ENCODE results near the gene MAPT.

The MAPT gene

DNA sequence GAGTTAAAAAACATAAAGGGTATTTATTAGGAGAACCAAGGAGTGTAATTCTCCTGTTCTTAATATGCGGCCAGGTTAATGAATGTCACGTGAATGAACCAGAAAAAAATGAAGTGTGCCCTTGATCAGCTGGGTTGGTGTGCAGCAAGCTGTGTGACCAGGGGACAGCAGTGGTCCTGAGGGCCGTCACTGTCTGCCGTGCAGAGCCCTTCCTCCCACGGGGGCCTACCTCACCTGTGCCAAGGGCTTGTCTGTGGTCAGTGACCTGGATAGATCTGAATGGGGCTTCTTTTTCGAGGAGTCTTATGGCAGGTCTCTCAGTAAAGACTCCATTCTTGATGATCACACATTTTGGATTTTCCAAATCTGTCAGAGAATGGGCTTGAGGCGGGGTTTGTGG is 87.0 kb downstream of the MAPT start:
- Histone ChIP-seq H3K36me3 (ENCODE audit: control insufficient read depth, insufficient read depth, low read length) (no peaks in the 10 kb centered on the region), H3K27me3 (ENCODE audit: control insufficient read depth, insufficient read depth, low read length) (no peaks in the 10 kb centered on the region), H3K9ac (ENCODE audit: low read depth, low read length) (no peak overlapping the region)

DNA sequence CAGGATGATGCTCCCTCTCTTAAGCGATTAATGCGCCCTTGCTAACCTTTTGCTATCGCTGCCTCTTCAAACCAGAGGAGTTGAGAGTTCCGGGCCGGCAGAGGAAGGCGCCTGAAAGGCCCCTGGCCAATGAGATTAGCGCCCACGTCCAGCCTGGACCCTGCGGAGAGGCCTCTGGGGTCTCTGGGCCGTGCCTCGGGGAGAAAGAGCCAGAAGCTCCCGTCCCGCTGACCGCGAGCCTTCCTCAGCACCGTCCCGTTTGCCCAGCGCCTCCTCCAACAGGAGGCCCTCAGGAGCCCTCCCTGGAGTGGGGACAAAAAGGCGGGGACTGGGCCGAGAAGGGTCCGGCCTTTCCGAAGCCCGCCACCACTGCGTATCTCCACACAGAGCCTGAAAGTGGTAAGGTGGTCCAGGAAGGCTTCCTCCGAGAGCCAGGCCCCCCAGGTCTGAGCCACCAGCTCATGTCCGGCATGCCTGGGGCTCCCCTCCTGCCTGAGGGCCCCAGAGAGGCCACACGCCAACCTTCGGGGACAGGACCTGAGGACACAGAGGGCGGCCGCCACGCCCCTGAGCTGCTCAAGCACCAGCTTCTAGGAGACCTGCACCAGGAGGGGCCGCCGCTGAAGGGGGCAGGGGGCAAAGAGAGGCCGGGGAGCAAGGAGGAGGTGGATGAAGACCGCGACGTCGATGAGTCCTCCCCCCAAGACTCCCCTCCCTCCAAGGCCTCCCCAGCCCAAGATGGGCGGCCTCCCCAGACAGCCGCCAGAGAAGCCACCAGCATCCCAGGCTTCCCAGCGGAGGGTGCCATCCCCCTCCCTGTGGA is 88.6 kb downstream of the MAPT start:
- H3K9me3 ChIP-seq (ENCODE audit: control insufficient read depth, insufficient read depth, low read length): no peaks in the 10 kb centered on the region
- H3K4me3 ChIP-seq (ENCODE audit: low read depth, low read length): no peak overlapping the region
- H3K4me1 ChIP-seq (ENCODE audit: control insufficient read depth, insufficient read depth, low read length): no peaks in the 10 kb centered on the region
- H3K36me3 ChIP-seq (ENCODE audit: control insufficient read depth, insufficient read depth, low read length): no peaks in the 10 kb centered on the region
- no peaks in the 10 kb centered on the region for H3K27me3 ChIP-seq (ENCODE audit: control insufficient read depth, insufficient read depth, low read length)
- no peak overlapping the region for H3K9ac ChIP-seq (ENCODE audit: low read depth, low read length)

More for the DNA sequence above, 87.0 kb downstream of the MAPT start:
- no peak overlapping the region for H3K4me3 ChIP-seq (ENCODE audit: low read depth, low read length)
- H3K9me3 ChIP-seq (ENCODE audit: control insufficient read depth, insufficient read depth, low read length): no peaks in the 10 kb centered on the region
- H3K4me1 ChIP-seq (ENCODE audit: control insufficient read depth, insufficient read depth, low read length): no peaks in the 10 kb centered on the region

DNA sequence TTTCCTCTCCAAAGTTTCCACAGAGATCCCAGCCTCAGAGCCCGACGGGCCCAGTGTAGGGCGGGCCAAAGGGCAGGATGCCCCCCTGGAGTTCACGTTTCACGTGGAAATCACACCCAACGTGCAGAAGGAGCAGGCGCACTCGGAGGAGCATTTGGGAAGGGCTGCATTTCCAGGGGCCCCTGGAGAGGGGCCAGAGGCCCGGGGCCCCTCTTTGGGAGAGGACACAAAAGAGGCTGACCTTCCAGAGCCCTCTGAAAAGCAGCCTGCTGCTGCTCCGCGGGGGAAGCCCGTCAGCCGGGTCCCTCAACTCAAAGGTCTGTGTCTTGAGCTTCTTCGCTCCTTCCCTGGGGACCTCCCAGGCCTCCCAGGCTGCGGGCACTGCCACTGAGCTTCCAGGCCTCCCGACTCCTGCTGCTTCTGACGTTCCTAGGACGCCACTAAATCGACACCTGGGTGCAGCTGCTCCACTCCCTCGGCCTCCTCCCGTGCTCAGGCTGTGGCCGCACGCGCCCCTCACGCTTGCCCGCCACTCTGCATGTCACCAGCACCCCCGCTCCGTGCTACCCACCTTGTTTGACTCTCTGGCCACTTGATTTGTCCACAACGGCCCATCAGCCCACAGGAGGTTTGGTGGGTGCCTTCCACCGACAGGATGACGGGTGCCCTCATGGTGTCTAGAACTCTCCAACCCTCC is 89.4 kb downstream of the MAPT start:
- Histone ChIP-seq H3K4me1 (ENCODE audit: control insufficient read depth, insufficient read depth, low read length) (no peaks in the 10 kb centered on the region), H3K9ac (ENCODE audit: low read depth, low read length) (no peak overlapping the region), H3K27me3 (ENCODE audit: control insufficient read depth, insufficient read depth, low read length) (no peaks in the 10 kb centered on the region), H3K9me3 (ENCODE audit: control insufficient read depth, insufficient read depth, low read length) (no peaks in the 10 kb centered on the region), H3K4me3 (ENCODE audit: low read depth, low read length) (no peak overlapping the region), H3K36me3 (ENCODE audit: control insufficient read depth, insufficient read depth, low read length) (no peaks in the 10 kb centered on the region)

DNA sequence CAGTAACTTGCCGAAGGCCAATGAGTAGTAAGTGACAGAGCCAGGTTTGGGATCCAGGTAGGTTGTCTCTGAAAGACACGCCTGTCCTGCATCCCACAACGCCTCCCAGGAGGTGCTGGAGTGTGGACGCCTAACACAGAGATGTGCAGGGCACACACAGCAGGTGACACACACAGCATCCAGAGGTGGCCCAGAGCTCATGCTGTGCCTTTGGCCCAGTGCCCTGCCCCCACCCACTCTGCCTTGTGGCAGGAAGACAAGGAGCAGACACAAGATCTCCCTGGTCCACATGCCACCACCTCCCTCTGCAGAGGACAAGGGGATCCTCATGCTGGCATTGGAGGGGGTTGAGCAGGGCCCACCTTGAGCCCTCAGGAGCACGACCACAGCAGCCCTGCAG is 90.0 kb downstream of the MAPT start:
- H3K4me1 ChIP-seq (ENCODE audit: control insufficient read depth, insufficient read depth, low read length): no peaks in the 10 kb centered on the region
- H3K36me3 ChIP-seq (ENCODE audit: control insufficient read depth, insufficient read depth, low read length): no peaks in the 10 kb centered on the region
- no peak overlapping the region for H3K9ac ChIP-seq (ENCODE audit: low read depth, low read length)
- H3K9me3 ChIP-seq (ENCODE audit: control insufficient read depth, insufficient read depth, low read length): no peaks in the 10 kb centered on the region
- H3K4me3 ChIP-seq (ENCODE audit: low read depth, low read length): no peak overlapping the region
- no peaks in the 10 kb centered on the region for H3K27me3 ChIP-seq (ENCODE audit: control insufficient read depth, insufficient read depth, low read length)

DNA sequence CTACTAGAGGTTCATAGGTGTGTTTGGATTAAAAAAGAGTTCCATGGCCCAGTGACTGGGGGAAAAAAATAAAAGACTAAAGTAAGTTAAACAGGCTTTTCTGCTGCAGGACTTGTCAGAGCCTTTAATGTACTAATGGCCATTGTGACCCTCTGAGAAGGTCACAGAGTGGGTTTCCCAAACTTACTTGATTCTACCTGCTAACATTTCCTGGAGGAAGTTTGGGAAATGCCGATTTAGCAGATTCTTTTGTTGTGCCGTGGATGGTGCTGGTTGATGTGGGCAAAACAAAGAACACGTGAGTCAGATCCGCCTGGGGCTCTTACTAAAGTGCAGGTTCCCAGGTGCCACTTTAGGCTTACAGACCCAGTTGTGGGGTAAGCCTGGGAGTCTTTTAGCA is 91.1 kb downstream of the MAPT start:
- Histone ChIP-seq H3K9me3 (ENCODE audit: control insufficient read depth, insufficient read depth, low read length) (no peaks in the 10 kb centered on the region), H3K27me3 (ENCODE audit: control insufficient read depth, insufficient read depth, low read length) (no peaks in the 10 kb centered on the region), H3K4me3 (ENCODE audit: low read depth, low read length) (no peak overlapping the region), H3K4me1 (ENCODE audit: control insufficient read depth, insufficient read depth, low read length) (no peaks in the 10 kb centered on the region), H3K36me3 (ENCODE audit: control insufficient read depth, insufficient read depth, low read length) (no peaks in the 10 kb centered on the region), H3K9ac (ENCODE audit: low read depth, low read length) (no peak overlapping the region)

DNA sequence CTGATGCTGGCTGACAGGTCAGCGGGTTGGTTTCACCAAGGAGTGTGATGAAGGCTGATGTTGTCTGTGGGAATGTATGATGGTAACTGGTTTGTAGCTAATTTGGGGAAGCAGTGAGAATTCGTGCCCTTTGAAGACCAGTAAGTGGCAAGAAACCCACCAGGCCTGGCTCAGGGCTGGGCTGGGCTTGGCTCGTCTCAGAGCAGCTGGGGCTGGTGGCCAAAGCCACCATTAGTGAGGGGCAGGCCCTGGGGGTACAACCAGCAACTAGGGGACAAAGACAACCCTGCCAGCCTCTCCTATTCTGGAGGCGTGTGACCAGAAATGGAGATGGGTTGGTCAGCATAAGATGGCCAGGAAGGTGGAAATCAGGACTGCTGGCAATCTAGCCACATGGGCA is 91.7 kb downstream of the MAPT start:
- Histone ChIP-seq H3K4me3 (ENCODE audit: low read depth, low read length) (no peak overlapping the region), H3K36me3 (ENCODE audit: control insufficient read depth, insufficient read depth, low read length) (no peaks in the 10 kb centered on the region), H3K9me3 (ENCODE audit: control insufficient read depth, insufficient read depth, low read length) (no peaks in the 10 kb centered on the region), H3K4me1 (ENCODE audit: control insufficient read depth, insufficient read depth, low read length) (no peaks in the 10 kb centered on the region), H3K9ac (ENCODE audit: low read depth, low read length) (no peak overlapping the region), H3K27me3 (ENCODE audit: control insufficient read depth, insufficient read depth, low read length) (no peaks in the 10 kb centered on the region)

DNA sequence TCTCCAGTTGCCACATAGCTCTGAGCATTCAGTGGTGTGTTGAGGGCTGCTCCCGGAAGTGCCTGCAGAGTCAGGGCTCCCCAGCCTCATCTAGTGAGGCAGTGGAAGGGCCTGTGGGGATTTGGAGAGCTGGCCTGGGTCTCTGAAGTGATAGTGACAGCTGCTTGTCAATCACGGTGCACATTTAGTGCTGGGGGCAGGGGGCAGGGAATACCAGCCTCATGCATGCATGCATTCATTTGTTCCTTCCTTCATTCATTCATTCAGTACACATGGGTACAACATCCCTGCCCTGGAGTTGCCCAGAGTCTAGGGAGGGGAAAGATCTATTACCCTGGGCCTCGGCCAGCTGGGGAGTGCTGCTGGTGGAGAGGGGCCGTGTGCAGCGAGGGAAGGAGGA is 93.4 kb downstream of the MAPT start:
- Histone ChIP-seq H3K4me3 (ENCODE audit: low read depth, low read length) (no peak overlapping the region), H3K27me3 (ENCODE audit: control insufficient read depth, insufficient read depth, low read length) (no peaks in the 10 kb centered on the region), H3K9me3 (ENCODE audit: control insufficient read depth, insufficient read depth, low read length) (no peaks in the 10 kb centered on the region), H3K4me1 (ENCODE audit: control insufficient read depth, insufficient read depth, low read length) (no peaks in the 10 kb centered on the region), H3K9ac (ENCODE audit: low read depth, low read length) (no peak overlapping the region), H3K36me3 (ENCODE audit: control insufficient read depth, insufficient read depth, low read length) (no peaks in the 10 kb centered on the region)

DNA sequence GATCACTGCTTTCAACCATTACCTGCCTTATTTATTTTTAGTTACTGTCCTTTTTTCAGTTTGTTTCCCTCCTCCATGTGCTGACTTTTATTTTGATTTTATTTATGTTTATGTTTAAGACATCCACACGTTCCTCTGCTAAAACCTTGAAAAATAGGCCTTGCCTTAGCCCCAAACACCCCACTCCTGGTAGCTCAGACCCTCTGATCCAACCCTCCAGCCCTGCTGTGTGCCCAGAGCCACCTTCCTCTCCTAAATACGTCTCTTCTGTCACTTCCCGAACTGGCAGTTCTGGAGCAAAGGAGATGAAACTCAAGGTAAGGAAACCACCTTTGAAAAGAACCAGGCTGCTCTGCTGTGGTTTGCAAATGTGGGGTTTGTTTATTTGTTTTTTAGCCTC is 95.4 kb downstream of the MAPT start:
- Histone ChIP-seq H3K4me3 (ENCODE audit: low read depth, low read length) (no peak overlapping the region), H3K27me3 (ENCODE audit: control insufficient read depth, insufficient read depth, low read length) (no peaks in the 10 kb centered on the region), H3K4me1 (ENCODE audit: control insufficient read depth, insufficient read depth, low read length) (peaks cover 2% of the 10 kb centered on the region), H3K9ac (ENCODE audit: low read depth, low read length) (no peak overlapping the region), H3K36me3 (ENCODE audit: control insufficient read depth, insufficient read depth, low read length) (no peaks in the 10 kb centered on the region), H3K9me3 (ENCODE audit: control insufficient read depth, insufficient read depth, low read length) (no peaks in the 10 kb centered on the region)

DNA sequence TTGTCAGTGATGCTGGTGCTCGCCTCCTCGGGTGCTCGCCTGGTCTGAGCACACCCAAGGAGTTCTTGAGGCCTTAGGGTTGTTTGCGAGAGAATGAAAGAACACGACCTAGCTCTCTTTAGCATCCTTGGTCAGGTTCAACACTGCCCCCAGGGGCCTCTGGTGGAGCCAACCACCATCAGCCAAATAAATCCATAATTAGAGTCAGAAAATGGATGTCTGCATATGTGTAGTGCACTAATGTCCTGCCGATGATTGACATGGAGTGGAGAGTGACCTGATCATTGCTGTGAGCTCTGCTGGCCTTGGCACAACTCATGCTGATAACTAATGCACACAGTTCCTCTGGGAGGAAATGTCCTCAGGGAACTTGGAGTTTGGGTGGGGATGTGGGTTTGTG is 96.5 kb downstream of the MAPT start:
- Histone ChIP-seq H3K4me3 (ENCODE audit: low read depth, low read length) (no peak overlapping the region), H3K9ac (ENCODE audit: low read depth, low read length) (no peak overlapping the region), H3K9me3 (ENCODE audit: control insufficient read depth, insufficient read depth, low read length) (no peaks in the 10 kb centered on the region), H3K27me3 (ENCODE audit: control insufficient read depth, insufficient read depth, low read length) (no peaks in the 10 kb centered on the region), H3K4me1 (ENCODE audit: control insufficient read depth, insufficient read depth, low read length) (peaks cover 2% of the 10 kb centered on the region), H3K36me3 (ENCODE audit: control insufficient read depth, insufficient read depth, low read length) (no peaks in the 10 kb centered on the region)

DNA sequence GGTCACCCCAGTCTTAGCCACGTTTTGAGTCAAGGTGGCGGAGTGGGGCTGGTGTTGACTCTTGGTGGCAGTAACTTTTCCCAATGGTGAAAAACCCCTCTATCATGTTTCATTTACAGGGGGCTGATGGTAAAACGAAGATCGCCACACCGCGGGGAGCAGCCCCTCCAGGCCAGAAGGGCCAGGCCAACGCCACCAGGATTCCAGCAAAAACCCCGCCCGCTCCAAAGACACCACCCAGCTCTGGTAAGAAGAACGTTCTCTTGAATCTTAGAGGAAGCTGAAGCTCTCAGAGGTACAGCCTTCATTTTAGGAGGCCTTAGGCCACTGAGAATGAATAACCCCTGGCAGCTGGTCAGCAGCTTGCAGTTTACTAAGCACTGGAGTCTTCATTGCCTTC is 97.0 kb downstream of the MAPT start:
- H3K4me1 ChIP-seq (ENCODE audit: control insufficient read depth, insufficient read depth, low read length): peaks cover 2% of the 10 kb centered on the region
- H3K27me3 ChIP-seq (ENCODE audit: control insufficient read depth, insufficient read depth, low read length): no peaks in the 10 kb centered on the region
- no peak overlapping the region for H3K9ac ChIP-seq (ENCODE audit: low read depth, low read length)
- H3K36me3 ChIP-seq (ENCODE audit: control insufficient read depth, insufficient read depth, low read length): no peaks in the 10 kb centered on the region
- H3K4me3 ChIP-seq (ENCODE audit: low read depth, low read length): no peak overlapping the region
- no peaks in the 10 kb centered on the region for H3K9me3 ChIP-seq (ENCODE audit: control insufficient read depth, insufficient read depth, low read length)

DNA sequence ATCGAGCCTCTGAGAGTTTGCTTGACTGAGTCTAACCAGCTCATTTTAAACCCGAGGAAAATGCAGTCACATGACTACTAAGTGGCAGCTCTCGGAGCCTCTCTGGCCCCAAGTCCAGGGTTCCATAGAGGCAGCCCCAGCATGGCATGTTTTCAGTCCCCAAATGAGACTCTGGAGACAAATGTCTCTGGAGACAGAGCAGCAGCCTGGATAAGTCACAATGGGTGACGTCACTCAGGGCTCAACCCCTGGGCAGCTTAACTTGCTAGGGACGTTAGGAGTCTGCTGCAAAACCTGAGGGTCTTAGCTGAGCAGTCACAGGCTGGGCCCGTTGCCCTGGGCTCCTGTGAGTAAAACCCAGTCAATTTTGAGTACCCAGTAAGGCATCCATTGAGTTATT is 97.8 kb downstream of the MAPT start:
- H3K9ac ChIP-seq (ENCODE audit: low read depth, low read length): no peak overlapping the region
- peaks cover 2% of the 10 kb centered on the region for H3K4me1 ChIP-seq (ENCODE audit: control insufficient read depth, insufficient read depth, low read length)
- no peaks in the 10 kb centered on the region for H3K36me3 ChIP-seq (ENCODE audit: control insufficient read depth, insufficient read depth, low read length)
- H3K27me3 ChIP-seq (ENCODE audit: control insufficient read depth, insufficient read depth, low read length): no peaks in the 10 kb centered on the region
- no peaks in the 10 kb centered on the region for H3K9me3 ChIP-seq (ENCODE audit: control insufficient read depth, insufficient read depth, low read length)
- H3K4me3 ChIP-seq (ENCODE audit: low read depth, low read length): no peak overlapping the region

DNA sequence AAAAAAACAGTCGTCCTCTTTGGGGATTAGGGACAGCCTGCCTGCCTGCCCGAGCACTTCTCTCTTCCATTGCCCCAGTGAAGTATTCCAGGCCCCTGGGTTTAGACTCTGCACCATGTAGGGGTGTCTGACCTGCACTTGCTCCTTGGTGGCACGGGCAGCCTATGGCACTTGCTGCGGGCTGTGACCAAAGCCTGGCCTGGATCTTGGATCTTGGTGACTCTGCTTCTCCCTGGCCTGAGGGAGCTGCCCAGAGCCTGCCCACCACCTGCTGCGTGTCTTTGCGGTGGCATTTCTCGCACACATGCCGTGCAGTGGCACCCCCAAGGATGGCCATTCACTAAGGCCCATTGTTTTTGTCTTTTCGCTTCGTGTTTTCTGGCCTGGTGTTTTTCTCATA is 98.5 kb downstream of the MAPT start:
- Histone ChIP-seq H3K27me3 (ENCODE audit: control insufficient read depth, insufficient read depth, low read length) (no peaks in the 10 kb centered on the region), H3K36me3 (ENCODE audit: control insufficient read depth, insufficient read depth, low read length) (no peaks in the 10 kb centered on the region), H3K9me3 (ENCODE audit: control insufficient read depth, insufficient read depth, low read length) (no peaks in the 10 kb centered on the region), H3K4me1 (ENCODE audit: control insufficient read depth, insufficient read depth, low read length) (peaks cover 2% of the 10 kb centered on the region), H3K4me3 (ENCODE audit: low read depth, low read length) (no peak overlapping the region), H3K9ac (ENCODE audit: low read depth, low read length) (no peak overlapping the region)

Measured in iPS-15b (cell line).